Mesenchymal stem cell (in vitro differentiated cells and primary cell): Measurements from ENCODE around the gene PGAP6.

Source experiments
- DNase-seq: peaks from one replicate; pipeline ENCODE4 v3.0.0-alpha.2; 2013
- H2AFZ ChIP-seq: one replicate; pipeline ENCODE4 v1.6.1; 2013; ENCODE audit warnings: low read depth, mild to moderate bottlenecking, control low read depth, inconsistent platforms, low read length, moderate library complexity
- H2AK5ac ChIP-seq: 2 replicates; pipeline ENCODE4 v1.6.1; 2013; ENCODE audit warnings: low read length, moderate library complexity, mild to moderate bottlenecking, inconsistent platforms; ENCODE audit not compliant: severe bottlenecking
- H2BK120ac ChIP-seq: one replicate; pipeline ENCODE4 v1.6.1; 2013; ENCODE audit warnings: low read depth, mild to moderate bottlenecking, inconsistent platforms, low read length, moderate library complexity
- H2BK12ac ChIP-seq, 2 experiments: one replicate each; pipeline ENCODE4 v1.6.1; 2013; ENCODE audit warnings: inconsistent platforms in 2 of 2, low read length in 2 of 2, mild to moderate bottlenecking in 2 of 2, moderate library complexity in 2 of 2, control low read depth in 1 of 2
- H2BK15ac ChIP-seq: one replicate; pipeline ENCODE4 v1.6.1; 2013; ENCODE audit warnings: mild to moderate bottlenecking, low read depth, inconsistent platforms; ENCODE audit not compliant: poor library complexity, severe bottlenecking
- H2BK5ac ChIP-seq: 2 replicates; pipeline ENCODE4 v1.6.1; 2013; ENCODE audit warnings: low read depth, mild to moderate bottlenecking, low read length, control low read depth, inconsistent platforms; ENCODE audit not compliant: poor library complexity, severe bottlenecking
- H3K14ac ChIP-seq, 2 experiments: one replicate each; pipeline ENCODE4 v1.6.1; 2013; ENCODE audit warnings: inconsistent platforms in 2 of 2, low read length in 2 of 2, control low read depth in 1 of 2, mild to moderate bottlenecking in 1 of 2, moderate library complexity in 1 of 2
- H3K18ac ChIP-seq, 2 experiments: one replicate each; pipeline ENCODE4 v1.6.1; 2013; ENCODE audit warnings: inconsistent platforms in 2 of 2, low read length in 2 of 2, control low read depth in 1 of 2, low read depth in 1 of 2, mild to moderate bottlenecking in 1 of 2
- H3K23ac ChIP-seq, 2 experiments: one replicate each; pipeline ENCODE4 v1.6.1; 2013; ENCODE audit warnings: inconsistent platforms in 2 of 2, low read length in 2 of 2, mild to moderate bottlenecking in 2 of 2, moderate library complexity in 2 of 2, control low read depth in 1 of 2
- H3K27ac ChIP-seq: 2 replicates; pipeline ENCODE4 v1.5.1; 2013; ENCODE audit warnings: mild to moderate bottlenecking, moderate library complexity, low read length, control low read depth, inconsistent platforms; ENCODE audit not compliant: poor library complexity, severe bottlenecking
- H3K27me3 ChIP-seq, 2 experiments: 2 replicates each; pipeline versions ENCODE4 v1.6.1 to v1.7.0; 2013; ENCODE audit warnings: low read length in 2 of 2, mild to moderate bottlenecking in 2 of 2, moderate library complexity in 2 of 2, control low read depth in 1 of 2, inconsistent platforms in 1 of 2; ENCODE audit not compliant: control insufficient read depth in 1 of 2, insufficient read depth in 1 of 2
- H3K36me3 ChIP-seq, 2 experiments: 2 replicates each; pipeline versions ENCODE4 v1.6.1 to v1.7.0; 2013; ENCODE audit warnings: low read length in 2 of 2, control low read depth in 1 of 2, inconsistent platforms in 1 of 2, low read depth in 1 of 2, mild to moderate bottlenecking in 1 of 2; ENCODE audit not compliant: insufficient read depth in 2 of 2, control insufficient read depth in 1 of 2
- H3K4ac ChIP-seq, 2 experiments: one replicate each; pipeline ENCODE4 v1.6.1; 2013; ENCODE audit warnings: inconsistent platforms in 2 of 2, low read length in 2 of 2, mild to moderate bottlenecking in 2 of 2, moderate library complexity in 2 of 2, control low read depth in 1 of 2, low read depth in 1 of 2
- H3K4me1 ChIP-seq: 2 replicates; pipeline ENCODE4 v1.6.1; 2013; ENCODE audit warnings: low read depth, low read length, control low read depth; ENCODE audit not compliant: control insufficient read depth, insufficient read depth
- H3K4me2 ChIP-seq: 2 replicates; pipeline ENCODE4 v1.6.1; 2013; ENCODE audit warnings: low read length, mild to moderate bottlenecking, inconsistent platforms; ENCODE audit not compliant: poor library complexity, severe bottlenecking
- H3K4me3 ChIP-seq, 2 experiments: 2 replicates each; pipeline versions ENCODE4 v1.5.1 to v1.7.0; 2013; ENCODE audit warnings: low read length in 2 of 2, mild to moderate bottlenecking in 2 of 2, control low read depth in 1 of 2, low read depth in 1 of 2; ENCODE audit not compliant: insufficient read depth in 1 of 2
- H3K79me1 ChIP-seq: replicated peaks from 2 replicates; pipeline ENCODE4 v1.6.1; 2013; ENCODE audit warnings: mild to moderate bottlenecking, control low read depth, low read length, inconsistent platforms; ENCODE audit not compliant: poor library complexity, severe bottlenecking
- H3K9ac ChIP-seq: 2 replicates; pipeline ENCODE4 v1.7.0; 2013; ENCODE audit warnings: mild to moderate bottlenecking, low read length, moderate library complexity
- H3K9me3 ChIP-seq: 2 replicates; pipeline ENCODE4 v1.7.0; 2013; ENCODE audit warnings: mild to moderate bottlenecking, low read length; ENCODE audit not compliant: control insufficient read depth
- H4K8ac ChIP-seq: one replicate; pipeline ENCODE4 v1.6.1; 2013; ENCODE audit warnings: inconsistent platforms, mild to moderate bottlenecking, low read length, moderate library complexity
- H4K91ac ChIP-seq: one replicate; pipeline ENCODE4 v1.6.1; 2013; ENCODE audit warnings: mild to moderate bottlenecking, low read length, inconsistent platforms
- WGBS: methylation state at CpG from one replicate; pipeline ENCODE4 v1.1.7; 2013; ENCODE audit warnings: mixed read lengths; 5-methylcytosine and 5-hydroxymethylcytosine counted together

PGAP6 gene

DNA sequence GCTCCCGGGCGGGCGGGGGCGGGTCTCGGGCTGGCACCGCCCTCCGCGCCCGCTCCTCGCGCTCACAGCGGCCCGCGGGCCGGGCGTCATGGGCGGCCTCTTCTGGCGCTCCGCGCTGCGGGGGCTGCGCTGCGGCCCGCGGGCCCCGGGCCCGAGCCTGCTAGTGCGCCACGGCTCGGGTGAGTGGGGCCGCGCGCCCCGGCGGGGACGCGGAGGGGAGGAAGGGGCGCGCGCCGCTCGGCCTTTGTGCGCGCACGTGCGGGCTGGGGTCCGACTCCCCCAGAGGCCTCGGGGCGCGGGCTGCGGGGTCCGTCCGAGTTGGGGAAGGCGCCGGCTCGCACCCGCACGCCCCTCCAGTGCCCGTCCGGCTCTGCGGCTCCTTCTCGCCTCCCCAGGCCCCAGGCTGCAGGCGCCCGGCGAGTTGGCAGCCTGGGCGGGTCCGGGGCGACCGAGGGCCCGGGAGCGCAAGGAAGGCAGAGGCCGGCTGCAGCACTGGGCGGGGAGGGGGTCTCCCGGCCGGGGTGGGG, 15.4 kb upstream of the PGAP6 start, which contains the start of gene NME4:
NME4 (plus strand) TSS at position 65 of the 527 bp plus-strand sequence; CDS start at position 89, 24 bp downstream.
- H2BK12ac ChIP-seq: peak within 1 kb of the TSS in 1 of 2 experiments; percentile 17
- H2AFZ ChIP-seq: peak within 1 kb of the TSS; percentile 33
- 0% methylated on average over 12 of the region's 75 CpGs for WGBS
- DNase-seq: peak; percentile 42
- peak within 1 kb of the TSS; percentile 73 for H4K91ac ChIP-seq
- no peaks in the 10 kb centered on the region for H3K27me3 ChIP-seq
- H2AK5ac ChIP-seq: peak within 1 kb of the TSS; percentile 9
- peak within 1 kb of the TSS; percentile 95 for H3K18ac ChIP-seq
- H3K27ac ChIP-seq: peak within 1 kb of the TSS; percentile 55
- H3K9me3 ChIP-seq: no peaks in the 10 kb centered on the region
- H3K36me3 ChIP-seq: peaks cover 15 to 23% of the 10 kb centered on the region in 2 experiments
- peak within 1 kb of the TSS; percentile 87 for H4K8ac ChIP-seq
- peaks cover 29% of the 10 kb centered on the region for H3K4me1 ChIP-seq
- H3K4ac ChIP-seq: peak within 1 kb of the TSS; percentile 82 to 98
- peak within 1 kb of the TSS in 1 of 2 experiments; percentile 46 for H3K23ac ChIP-seq
- peak within 1 kb of the TSS; percentile 65 for H2BK15ac ChIP-seq
- H3K4me2 ChIP-seq: peak within 1 kb of the TSS; percentile 63
- H3K79me1 ChIP-seq: peaks cover 7% of the 10 kb centered on the region
- peak within 1 kb of the TSS; percentile 80 for H3K9ac ChIP-seq
- peak within 1 kb of the TSS; percentile 73 for H2BK120ac ChIP-seq
- H3K14ac ChIP-seq: peak within 1 kb of the TSS in 1 of 2 experiments; percentile 91
- H3K4me3 ChIP-seq: peak within 1 kb of the TSS; percentile 73 to 85
- no peak within 1 kb of the TSS for H2BK5ac ChIP-seq

GRCh38 chr16:396605-397004, 14.8 kb upstream of the PGAP6 start:
- H3K4me2 ChIP-seq: peak overlapping the region; percentile 41
- H3K18ac ChIP-seq: peak overlapping the region; percentile 95
- no peak overlapping the region for H3K14ac ChIP-seq
- 1% methylated on average over 16 of the region's 22 CpGs for WGBS
- no peak overlapping the region for H2BK5ac ChIP-seq
- DNase-seq: peak; percentile 86
- peaks cover 6% of the 10 kb centered on the region for H3K79me1 ChIP-seq
- no peak overlapping the region for H2AK5ac ChIP-seq
- peak overlapping the region in 1 of 2 experiments; percentile 17 for H2BK12ac ChIP-seq
- no peak overlapping the region for H3K27ac ChIP-seq
- no peaks in the 10 kb centered on the region for H3K27me3 ChIP-seq
- peak overlapping the region; percentile 73 for H2BK120ac ChIP-seq
- H2BK15ac ChIP-seq: no peak overlapping the region
- H3K9ac ChIP-seq: peak overlapping the region; percentile 80
- H3K23ac ChIP-seq: no peak overlapping the region
- H3K36me3 ChIP-seq: peaks cover 15 to 23% of the 10 kb centered on the region in 2 experiments
- peak overlapping the region; percentile 87 for H4K8ac ChIP-seq
- H3K4me3 ChIP-seq: peak overlapping the region; percentile 45 to 85
- H3K9me3 ChIP-seq: no peaks in the 10 kb centered on the region
- peak overlapping the region; percentile 29 to 82 for H3K4ac ChIP-seq
- H4K91ac ChIP-seq: no peak overlapping the region
- H3K4me1 ChIP-seq: peaks cover 29% of the 10 kb centered on the region
- peak overlapping the region; percentile 18 for H2AFZ ChIP-seq

- H3K36me3 ChIP-seq: peaks cover 15 to 23% of the 10 kb centered on the region in 2 experiments
- no peaks in the 10 kb centered on the region for H3K9me3 ChIP-seq
- H3K4me2 ChIP-seq: peak overlapping the region; percentile 17
- H2BK15ac ChIP-seq: no peak overlapping the region
- H3K4ac ChIP-seq: no peak overlapping the region
- no peak overlapping the region for H3K23ac ChIP-seq
- DNase-seq: no peak
- H3K4me3 ChIP-seq: peak overlapping the region in 1 of 2 experiments; percentile 85
- no peaks in the 10 kb centered on the region for H3K27me3 ChIP-seq
- H2AFZ ChIP-seq: peak overlapping the region; percentile 18
- H3K9ac ChIP-seq: peak overlapping the region; percentile 80
- H2BK12ac ChIP-seq: no peak overlapping the region
- no peak overlapping the region for H2BK5ac ChIP-seq
- H3K14ac ChIP-seq: no peak overlapping the region
- no peak overlapping the region for H4K91ac ChIP-seq
- H3K4me1 ChIP-seq: peaks cover 29% of the 10 kb centered on the region
- H3K79me1 ChIP-seq: peaks cover 6% of the 10 kb centered on the region
- peak overlapping the region; percentile 9 for H3K27ac ChIP-seq
- no peak overlapping the region for H3K18ac ChIP-seq
- H2BK120ac ChIP-seq: no peak overlapping the region
- whole genome bisulfite sequencing: 50% methylated on average over 3 of the region's 3 CpGs
- no peak overlapping the region for H2AK5ac ChIP-seq
- H4K8ac ChIP-seq: no peak overlapping the region
Observed at GRCh38 chr16:396199-396598, 14.4 kb upstream of the PGAP6 start.

DNA sequence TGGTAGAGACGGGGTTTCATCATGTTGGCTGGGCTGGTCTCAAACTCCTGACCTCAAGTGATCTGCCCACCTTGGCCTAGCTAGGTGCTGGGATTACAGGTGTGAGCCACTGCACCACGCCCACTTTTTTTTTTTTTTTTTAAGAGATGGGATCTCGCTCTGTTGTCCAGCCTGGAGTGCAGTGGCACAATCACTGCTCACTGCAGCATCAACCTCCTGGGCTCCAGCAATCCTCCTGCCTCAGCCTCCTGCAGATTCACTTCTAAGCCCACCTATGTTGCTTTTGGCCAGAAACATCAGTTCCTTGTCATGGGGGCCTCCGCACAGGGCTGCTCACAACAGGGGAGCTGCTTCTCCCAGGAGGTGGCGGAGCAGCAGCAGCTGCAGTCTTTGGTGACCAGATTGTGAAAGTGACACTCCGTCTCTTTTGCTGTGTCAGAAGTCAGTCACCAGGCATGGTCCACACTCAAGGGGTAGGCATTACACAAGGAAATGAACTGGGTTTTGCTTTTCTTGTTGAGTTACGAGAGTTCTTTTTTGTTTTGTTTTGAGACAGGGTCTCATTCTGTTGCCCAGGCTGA, 10.8 kb upstream of the PGAP6 start:
- H2AK5ac ChIP-seq: no peak overlapping the region
- H2AFZ ChIP-seq: no peak overlapping the region
- no peak overlapping the region for H4K91ac ChIP-seq
- no peak overlapping the region for H3K9ac ChIP-seq
- no peak overlapping the region for H3K14ac ChIP-seq
- no peaks in the 10 kb centered on the region for H3K9me3 ChIP-seq
- no peak overlapping the region for H2BK15ac ChIP-seq
- no peak overlapping the region for H3K23ac ChIP-seq
- WGBS: 97% methylated on average over 7 of the region's 7 CpGs
- no peak overlapping the region for H2BK120ac ChIP-seq
- no peak for DNase-seq
- no peak overlapping the region for H4K8ac ChIP-seq
- H2BK5ac ChIP-seq: no peak overlapping the region
- H3K79me1 ChIP-seq: no peaks in the 10 kb centered on the region
- no peak overlapping the region for H3K4ac ChIP-seq
- no peak overlapping the region for H3K4me2 ChIP-seq
- no peaks in the 10 kb centered on the region for H3K36me3 ChIP-seq
- H3K27me3 ChIP-seq: no peaks in the 10 kb centered on the region
- peaks cover 4% of the 10 kb centered on the region for H3K4me1 ChIP-seq
- H2BK12ac ChIP-seq: no peak overlapping the region
- no peak overlapping the region for H3K27ac ChIP-seq
- no peak overlapping the region for H3K18ac ChIP-seq
- H3K4me3 ChIP-seq: no peak overlapping the region
